Hepatocyte (in vitro differentiated cells): Measurements from ENCODE around the gene NEDD9. TPM values are rescaled to one million over a fixed set of nuclear protein-coding genes. Genes with fewer than 3 reads are reported as not detected.

Source experiments
- DNase-seq: peaks from one replicate; pipeline ENCODE4 v3.0.0-alpha.2; 2016; ENCODE audit warnings: low spot score
- H2AFZ ChIP-seq: fragments of 200-600 bp; sonication (generic); 2 replicates; pipeline ENCODE4 v1.6.0; 2016; ENCODE audit warnings: antibody characterized with exemption, mild to moderate bottlenecking
- H3K27ac ChIP-seq: fragments of 200-600 bp; sonication (generic); 2 replicates; pipeline ENCODE4 v1.5.1; 2016; ENCODE audit warnings: mild to moderate bottlenecking
- H3K27me3 ChIP-seq: fragments of 200-600 bp; sonication (generic); 2 replicates; pipeline ENCODE4 v1.6.1; 2016
- H3K36me3 ChIP-seq: fragments of 200-600 bp; sonication (generic); replicated peaks from 2 replicates; pipeline ENCODE4 v1.5.1; 2016; ENCODE audit warnings: low read depth; ENCODE audit not compliant: insufficient read depth
- H3K4me1 ChIP-seq: fragments of 200-600 bp; sonication (generic); 2 replicates; pipeline ENCODE4 v1.5.1; 2016; ENCODE audit warnings: mild to moderate bottlenecking, moderate library complexity; ENCODE audit not compliant: insufficient read depth
- H3K4me2 ChIP-seq: fragments of 200-600 bp; sonication (generic); 2 replicates; pipeline ENCODE4 v1.6.0; 2016
- H3K4me3 ChIP-seq: fragments of 200-600 bp; sonication (generic); 2 replicates; pipeline ENCODE4 v1.5.1; 2016; ENCODE audit warnings: mild to moderate bottlenecking
- H3K79me2 ChIP-seq: fragments of 200-600 bp; sonication (generic); 2 replicates; pipeline ENCODE4 v1.6.0; 2017; ENCODE audit warnings: mild to moderate bottlenecking
- H3K9me2 ChIP-seq: fragments of 200-600 bp; sonication (generic); replicated peaks from 2 replicates; pipeline ENCODE4 v1.6.0; 2017; ENCODE audit warnings: mild to moderate bottlenecking; ENCODE audit not compliant: insufficient read depth
- H3K9me3 ChIP-seq: fragments of 200-600 bp; sonication (generic); 2 replicates; pipeline ENCODE4 v1.5.1; 2016; ENCODE audit warnings: low read depth, mild to moderate bottlenecking
- H4K20me1 ChIP-seq: fragments of 200-600 bp; sonication (generic); 2 replicates; pipeline ENCODE4 v1.6.0; 2016; ENCODE audit warnings: mild to moderate bottlenecking; ENCODE audit not compliant: insufficient read depth, poor library complexity, severe bottlenecking
- CTCF ChIP-seq: fragments of 200-600 bp; sonication (generic); IDR thresholded peaks from 2 replicates; pipeline ENCODE4 v1.5.1; 2016; ENCODE audit warnings: antibody characterized with exemption, mild to moderate bottlenecking; ENCODE audit not compliant: poor library complexity
- EZH2 ChIP-seq: fragments of 200-600 bp; sonication (generic); IDR thresholded peaks from 2 replicates; pipeline ENCODE4 v1.6.1; 2016; ENCODE audit warnings: antibody characterized with exemption, mild to moderate bottlenecking, borderline replicate concordance
- EZH2phosphoT487 ChIP-seq: fragments of 200-600 bp; sonication (generic); IDR thresholded peaks from one replicate; pipeline ENCODE4 v1.6.1; 2018; ENCODE audit warnings: antibody characterized with exemption, mild to moderate bottlenecking, low read depth, moderate library complexity; ENCODE audit not compliant: unreplicated experiment, severe bottlenecking
- WGBS: methylation state at CpG from one replicate; pipeline ENCODE4 v1.1.6; 2016; ENCODE audit warnings: low lambda C conversion rate; ENCODE audit errors: missing lambda C conversion rate; 5-methylcytosine and 5-hydroxymethylcytosine counted together
- polyA plus RNA-seq: library from polyadenylated mRNA; unstranded; fragments of >200 nt; fragmentation: Nextera tagmentation; extraction: Ambion mirVana; gene quantifications from 2 replicates; pipeline ENCODE4 v1.2.1, GENCODE V29; 2016
- total RNA-seq: library from RNA; depleted of rRNA; stranded (reverse); fragments of >200 nt; gene quantifications from 2 replicates; pipeline ENCODE4 v1.2.3, GENCODE V29; 2014

Gene NEDD9
- total and polyA plus RNA-seq, 2 experiments from 2014 or later = 55.1 to 59.3 TPM

- H3K9me3 ChIP-seq = no peaks in the 10 kb centered on the region
- H3K4me2 ChIP-seq = no peak overlapping the region
- TF ChIP-seq CTCF (no peak), EZH2 (no peak), EZH2phosphoT487 (no peak)
- peaks cover 65% of the 10 kb centered on the region for H3K79me2 ChIP-seq
- DNase-seq = no peak
- H3K4me1 ChIP-seq = peaks cover 38% of the 10 kb centered on the region
- H3K4me3 ChIP-seq = no peak overlapping the region
- H2AFZ ChIP-seq = no peak overlapping the region
- H3K9me2 ChIP-seq = no peaks in the 10 kb centered on the region
- H3K27me3 ChIP-seq = no peaks in the 10 kb centered on the region
- peaks cover 4% of the 10 kb centered on the region for H4K20me1 ChIP-seq
- 84% methylated on average over 16 of the region's 16 CpGs for WGBS
- H3K36me3 ChIP-seq = no peaks in the 10 kb centered on the region
- H3K27ac ChIP-seq = no peak overlapping the region
Measured at GRCh38 chr6:11214084-11214833, 18.2 kb downstream of the NEDD9 start.

GRCh38 chr6:11213422-11214021 is 18.9 kb downstream of the NEDD9 start:
- Histone ChIP-seq H3K9me3 (no peaks in the 10 kb centered on the region), H4K20me1 (peaks cover 4% of the 10 kb centered on the region), H3K4me3 (no peak overlapping the region), H3K4me1 (peaks cover 31% of the 10 kb centered on the region), H3K27me3 (no peaks in the 10 kb centered on the region), H3K9me2 (no peaks in the 10 kb centered on the region), H3K27ac (no peak overlapping the region), H3K4me2 (no peak overlapping the region), H3K36me3 (no peaks in the 10 kb centered on the region), H2AFZ (no peak overlapping the region), H3K79me2 (peaks cover 61% of the 10 kb centered on the region)
- TF ChIP-seq EZH2phosphoT487 = no peak
- no peak for TF ChIP-seq CTCF
- TF ChIP-seq EZH2 = no peak
- WGBS = 92% methylated on average over 12 of the region's 12 CpGs
- DNase-seq = no peak

- Histone ChIP-seq H3K9me3 (no peaks in the 10 kb centered on the region), H3K27me3 (no peaks in the 10 kb centered on the region), H3K4me2 (no peak overlapping the region), H3K4me1 (peaks cover 25% of the 10 kb centered on the region), H2AFZ (no peak overlapping the region), H3K4me3 (no peak overlapping the region), H3K9me2 (no peaks in the 10 kb centered on the region), H3K79me2 (peaks cover 63% of the 10 kb centered on the region), H4K20me1 (peaks cover 4% of the 10 kb centered on the region), H3K36me3 (no peaks in the 10 kb centered on the region), H3K27ac (no peak overlapping the region)
- 75% methylated on average over 4 of the region's 4 CpGs for WGBS
- DNase-seq = no peak
- TF ChIP-seq EZH2phosphoT487 (no peak), EZH2 (no peak)
Measured at GRCh38 chr6:11212664-11213063, 19.8 kb downstream of the NEDD9 start.

- Histone ChIP-seq H3K4me3 (no peak overlapping the region), H3K27me3 (no peaks in the 10 kb centered on the region), H3K9me3 (no peaks in the 10 kb centered on the region), H3K79me2 (peaks cover 55% of the 10 kb centered on the region), H3K36me3 (no peaks in the 10 kb centered on the region), H3K27ac (no peak overlapping the region), H3K4me2 (no peak overlapping the region), H2AFZ (no peak overlapping the region), H3K9me2 (no peaks in the 10 kb centered on the region), H3K4me1 (peaks cover 21% of the 10 kb centered on the region), H4K20me1 (no peaks in the 10 kb centered on the region)
- DNase-seq = no peak
- no peak for TF ChIP-seq CTCF
- no peak for TF ChIP-seq EZH2
- TF ChIP-seq EZH2phosphoT487 = no peak
- WGBS = 90% methylated on average over 2 of the region's 2 CpGs
Measured at GRCh38 chr6:11211254-11211653, 21.2 kb downstream of the NEDD9 start.
